Esophagus muscularis mucosa (tissue), 3 donors: ENCODE data around the gene HHIPL1.

Experiments
- POLR2A ChIP-seq: fragments of 450-650 bp; IDR thresholded peaks from one replicate; pipeline ENCODE4 v1.6.1; 2017; ENCODE audit warnings: antibody characterized with exemption, moderate library complexity, mild to moderate bottlenecking, low read depth
- TF ChIP-seq, protein P1 (sequence below), 3 experiments: fragments of 200-600 bp in 2 of 3; fragments of 450-650 bp in 1 of 3; sonication (generic) in 2 of 3; IDR thresholded peaks; one replicate each; pipeline ENCODE4 v1.5.1; 2017 to 2019; ENCODE audit warnings: antibody characterized with exemption in 3 of 3, mild to moderate bottlenecking in 2 of 3, moderate library complexity in 1 of 3

DNA sequence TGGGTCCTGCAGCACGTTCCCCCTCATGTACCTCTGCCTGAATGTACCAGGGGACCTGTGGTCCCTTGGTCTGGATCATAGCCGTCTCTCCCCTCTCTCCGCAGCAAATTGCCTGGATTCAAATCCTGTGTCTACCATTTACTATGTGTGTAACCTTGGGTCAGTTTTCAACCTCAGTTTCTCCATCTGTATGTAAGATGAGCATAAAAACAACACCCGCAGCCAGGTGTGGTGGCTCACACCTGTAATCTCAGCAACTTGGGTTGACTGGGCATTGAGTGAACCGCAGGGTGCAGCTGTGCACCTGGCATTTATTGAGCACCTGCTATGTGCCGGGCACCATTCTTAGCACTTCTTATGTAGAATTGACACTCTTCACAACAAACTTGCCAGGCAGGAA is 53.3 kb downstream of the HHIPL1 start:
- TF ChIP-seq, protein P1, sequence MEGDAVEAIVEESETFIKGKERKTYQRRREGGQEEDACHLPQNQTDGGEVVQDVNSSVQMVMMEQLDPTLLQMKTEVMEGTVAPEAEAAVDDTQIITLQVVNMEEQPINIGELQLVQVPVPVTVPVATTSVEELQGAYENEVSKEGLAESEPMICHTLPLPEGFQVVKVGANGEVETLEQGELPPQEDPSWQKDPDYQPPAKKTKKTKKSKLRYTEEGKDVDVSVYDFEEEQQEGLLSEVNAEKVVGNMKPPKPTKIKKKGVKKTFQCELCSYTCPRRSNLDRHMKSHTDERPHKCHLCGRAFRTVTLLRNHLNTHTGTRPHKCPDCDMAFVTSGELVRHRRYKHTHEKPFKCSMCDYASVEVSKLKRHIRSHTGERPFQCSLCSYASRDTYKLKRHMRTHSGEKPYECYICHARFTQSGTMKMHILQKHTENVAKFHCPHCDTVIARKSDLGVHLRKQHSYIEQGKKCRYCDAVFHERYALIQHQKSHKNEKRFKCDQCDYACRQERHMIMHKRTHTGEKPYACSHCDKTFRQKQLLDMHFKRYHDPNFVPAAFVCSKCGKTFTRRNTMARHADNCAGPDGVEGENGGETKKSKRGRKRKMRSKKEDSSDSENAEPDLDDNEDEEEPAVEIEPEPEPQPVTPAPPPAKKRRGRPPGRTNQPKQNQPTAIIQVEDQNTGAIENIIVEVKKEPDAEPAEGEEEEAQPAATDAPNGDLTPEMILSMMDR (IDR thresholded peaks at IDR 0.05) = no peak
- no peak for TF ChIP-seq POLR2A
